Measurements from ENCODE around the gene DNAJB6.

Gene DNAJB6

DNA sequence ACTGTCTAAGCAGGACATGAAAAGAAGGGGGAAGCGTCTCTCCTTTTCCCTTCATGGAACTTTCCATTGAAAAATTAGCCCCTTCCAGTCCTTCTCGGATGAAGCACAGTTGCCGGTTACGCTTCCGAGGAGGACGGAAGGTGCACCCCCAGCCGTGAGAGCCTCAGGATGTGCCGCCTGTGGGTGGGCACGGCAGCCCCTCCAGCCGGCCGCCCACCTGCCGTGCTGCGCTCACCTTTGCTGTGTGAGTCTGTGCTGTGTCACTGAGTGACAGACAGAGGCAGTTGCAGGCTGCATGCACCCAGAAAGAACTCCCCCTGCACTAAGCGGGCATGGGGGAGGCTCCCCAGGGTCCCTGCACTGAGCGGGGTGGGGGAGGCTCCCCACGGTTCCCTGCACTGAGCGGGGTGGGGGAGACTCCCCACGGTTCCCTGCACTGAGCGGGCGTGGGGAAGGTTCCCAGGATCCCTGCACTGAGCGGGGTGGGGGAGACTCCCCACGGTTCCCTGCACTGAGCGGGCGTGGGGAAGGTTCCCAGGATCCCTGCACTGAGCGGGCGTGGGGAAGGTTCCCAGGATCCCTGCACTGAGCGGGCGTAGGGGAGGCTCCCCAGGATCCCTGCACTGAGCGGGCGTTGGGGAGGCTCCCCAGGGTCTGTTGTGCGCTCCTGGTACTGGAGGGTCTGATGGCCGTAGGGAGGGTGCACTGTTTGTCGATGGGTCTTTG, 74.2 kb downstream of the DNAJB6 start:
- H3K4me3 ChIP-seq (ENCODE audit: low read length), result no peak overlapping the region
- TF ChIP-seq ZNF274 (IDR thresholded peaks at IDR 0.05; ENCODE audit: low read depth, low read length), result no peak

DNA sequence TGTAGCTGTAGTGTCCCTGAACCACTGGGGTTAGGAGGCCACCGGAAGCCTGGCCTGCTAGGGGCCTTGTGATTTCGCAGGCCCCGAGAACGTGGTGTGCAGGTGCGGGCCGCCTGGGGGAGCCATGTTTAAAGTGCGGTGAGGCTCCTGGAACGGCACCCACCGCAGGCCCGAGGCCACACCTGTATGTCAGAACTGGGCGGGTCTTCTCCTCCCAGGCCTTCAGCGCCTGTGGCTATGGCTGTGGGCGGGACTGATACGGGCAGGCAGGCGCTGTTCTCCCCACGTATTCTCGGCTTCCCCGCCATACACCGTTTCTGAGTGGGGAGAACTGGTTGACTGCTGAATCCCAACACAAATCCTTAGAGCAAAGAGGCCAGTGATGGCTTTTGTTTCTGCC, 74.8 kb downstream of the DNAJB6 start:
- H3K4me3 ChIP-seq (ENCODE audit: low read length), result no peak overlapping the region
- no peak for TF ChIP-seq ZNF274 (IDR thresholded peaks at IDR 0.05; ENCODE audit: low read depth, low read length)

DNA sequence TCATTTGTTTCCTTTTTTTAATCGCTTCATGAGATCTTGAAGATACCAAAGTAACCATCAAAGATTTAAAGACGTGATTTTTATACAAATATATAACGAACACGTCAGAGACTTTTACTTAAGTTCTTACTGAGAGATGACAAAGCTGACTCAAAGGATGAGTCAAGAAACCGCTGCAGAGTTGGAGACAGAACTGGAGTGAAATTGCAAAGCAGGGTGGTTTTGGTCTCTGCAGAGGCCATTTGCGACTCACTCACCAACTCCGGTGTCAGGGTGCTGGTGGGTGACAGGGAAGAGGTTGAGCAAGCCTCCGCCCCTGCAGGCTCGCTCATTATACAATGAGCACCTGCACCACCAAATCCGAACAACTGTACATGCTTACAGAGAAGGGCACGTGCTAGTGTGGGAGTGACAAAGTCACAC, 75.2 kb downstream of the DNAJB6 start:
- no peak for TF ChIP-seq ZNF274 (IDR thresholded peaks at IDR 0.05; ENCODE audit: low read depth, low read length)
- H3K4me3 ChIP-seq (ENCODE audit: low read length), result no peak overlapping the region

DNA sequence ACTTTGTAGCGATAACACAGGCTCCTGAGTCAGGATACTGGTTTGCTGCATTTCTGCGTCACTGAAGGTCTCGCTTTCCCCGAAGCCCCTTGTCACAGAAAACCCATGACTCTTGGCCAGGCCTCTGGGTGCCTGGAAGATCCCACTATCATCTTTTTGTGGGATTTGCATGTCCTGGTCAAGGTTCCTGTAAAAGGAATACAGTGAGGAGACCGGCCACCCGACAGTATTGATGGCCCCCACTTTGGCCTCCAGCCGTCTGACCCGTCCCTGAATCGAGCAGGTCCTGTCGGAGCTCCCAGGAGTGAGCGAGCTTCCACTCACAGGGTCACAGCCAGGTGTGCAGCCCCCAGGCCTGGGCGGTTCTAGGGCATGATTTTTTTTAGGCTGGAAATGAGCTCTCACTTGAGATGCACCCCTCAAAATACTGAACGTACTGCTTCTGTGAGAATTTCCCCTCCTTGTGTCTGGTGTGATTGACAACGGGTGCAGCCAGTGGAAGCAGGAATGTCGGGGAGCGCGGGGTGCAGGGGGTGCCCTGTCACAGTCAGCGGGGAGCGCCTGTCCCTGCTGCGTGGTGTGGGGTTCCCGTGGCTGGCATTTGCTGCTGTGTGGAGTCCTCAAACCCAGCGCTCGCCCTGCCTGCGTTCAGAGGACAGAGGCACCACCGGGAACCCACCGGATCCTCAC, 75.8 kb downstream of the DNAJB6 start:
- H3K4me3 ChIP-seq (ENCODE audit: low read length), result no peak overlapping the region
- no peak for TF ChIP-seq ZNF274 (IDR thresholded peaks at IDR 0.05; ENCODE audit: low read depth, low read length)

DNA sequence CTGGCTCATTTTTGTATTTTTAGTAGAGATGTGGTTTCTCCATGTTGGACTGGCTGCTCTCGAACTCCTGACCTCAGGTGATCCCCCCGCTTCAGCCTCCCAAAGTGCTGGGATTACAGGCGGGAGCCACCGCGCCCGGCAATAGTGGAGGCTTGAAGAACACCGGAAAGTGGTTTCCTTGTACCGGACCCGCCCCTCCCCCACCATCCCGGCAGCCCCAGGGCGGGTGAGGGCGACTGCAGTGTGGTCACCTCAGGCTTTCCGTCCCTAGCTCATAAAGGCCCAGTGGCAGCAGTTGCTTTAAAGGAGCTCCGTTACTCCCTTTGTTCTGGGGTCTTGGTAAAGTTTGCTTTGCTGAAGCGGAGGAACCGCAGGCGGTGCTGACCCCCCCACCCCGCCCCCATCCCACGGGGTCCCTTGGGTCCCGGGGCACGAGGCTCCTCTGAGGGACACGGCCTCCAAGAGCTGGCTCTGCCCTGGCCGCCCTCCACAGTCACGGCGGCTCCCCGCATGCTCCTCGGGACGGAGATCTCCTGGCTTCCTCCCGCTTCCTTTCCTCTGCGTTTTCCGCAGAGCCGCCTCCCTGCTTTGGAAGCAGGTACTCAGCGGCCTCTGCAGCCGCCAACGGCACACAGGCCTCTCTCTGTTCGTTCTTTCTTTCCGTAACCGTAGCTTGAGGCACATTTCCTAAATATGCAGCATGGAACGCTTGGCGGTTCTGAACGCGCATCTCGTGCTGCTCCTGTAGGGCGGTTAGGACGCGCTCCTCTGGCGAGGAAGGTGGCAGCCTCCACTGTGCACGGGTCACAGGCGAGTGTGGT, 77.3 kb downstream of the DNAJB6 start:
- TF ChIP-seq ZNF274 (IDR thresholded peaks at IDR 0.05; ENCODE audit: low read depth, low read length), result no peak
- H3K4me3 ChIP-seq (ENCODE audit: low read length), result no peak overlapping the region

DNA sequence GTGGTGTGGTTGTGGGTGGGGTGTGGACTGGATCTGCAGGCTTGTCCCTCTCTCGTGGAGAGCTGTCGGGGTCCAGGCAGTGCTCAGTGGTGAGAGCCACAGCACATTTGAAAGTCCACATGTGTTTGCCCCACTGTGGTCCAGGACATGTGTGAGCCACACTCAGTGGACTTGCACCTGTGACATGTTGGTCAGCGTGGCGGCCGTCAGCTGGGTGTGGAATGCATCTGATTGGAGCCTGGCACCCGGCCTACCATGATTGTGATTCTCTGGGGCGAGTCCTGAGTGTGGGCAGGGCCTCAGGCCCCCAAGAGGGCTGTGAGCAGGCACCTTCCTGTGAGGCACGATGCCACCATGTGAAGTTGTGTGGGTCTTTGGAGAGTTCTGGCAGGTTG, 77.9 kb downstream of the DNAJB6 start:
- H3K4me3 ChIP-seq (ENCODE audit: low read length), result no peak overlapping the region
- no peak for TF ChIP-seq ZNF274 (IDR thresholded peaks at IDR 0.05; ENCODE audit: low read depth, low read length)

DNA sequence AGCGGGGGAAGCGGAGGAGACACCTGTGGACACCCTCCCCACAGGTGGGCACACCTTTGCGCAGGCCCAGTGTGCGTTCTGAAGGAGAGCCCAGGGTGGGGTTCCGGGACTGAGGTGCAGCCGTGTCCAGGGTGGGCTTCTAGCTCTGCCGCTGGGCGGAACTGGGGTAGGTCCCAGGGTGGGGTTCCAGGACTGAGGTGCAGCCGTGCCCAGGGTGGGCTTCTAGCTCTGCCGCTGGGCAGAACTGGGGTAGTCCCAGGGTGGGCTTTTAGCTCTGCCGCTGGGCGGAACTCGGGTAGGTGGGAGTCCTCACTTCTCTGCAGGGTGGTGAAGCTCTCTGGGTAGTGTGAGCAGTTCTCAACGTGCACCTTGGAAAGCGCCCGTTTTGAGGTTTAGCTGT, 78.7 kb downstream of the DNAJB6 start:
- TF ChIP-seq ZNF274 (IDR thresholded peaks at IDR 0.05; ENCODE audit: low read depth, low read length), result no peak
- H3K4me3 ChIP-seq (ENCODE audit: low read length), result no peak overlapping the region

DNA sequence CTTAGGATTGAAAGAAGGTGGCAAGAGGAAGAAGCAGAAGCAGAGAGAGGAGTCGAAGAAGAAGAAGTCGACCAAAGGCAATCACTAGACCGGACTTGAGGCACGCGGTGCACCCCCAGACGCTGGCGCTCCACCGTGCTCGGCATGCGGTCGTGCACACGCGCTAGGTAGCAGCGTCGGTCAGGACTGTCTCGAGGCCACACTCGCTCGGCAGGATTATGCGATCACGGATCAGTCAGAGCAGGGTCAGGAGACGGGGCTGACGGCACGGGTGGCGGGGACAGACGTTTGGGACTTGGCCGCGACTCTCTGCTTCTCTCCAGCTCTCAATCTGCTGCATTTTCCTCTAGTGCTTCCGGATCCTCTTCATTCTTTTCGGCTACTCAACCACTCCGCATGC, 79.2 kb downstream of the DNAJB6 start:
- H3K4me3 ChIP-seq (ENCODE audit: low read length), result no peak overlapping the region
- TF ChIP-seq ZNF274 (IDR thresholded peaks at IDR 0.05; ENCODE audit: low read depth, low read length), result no peak

DNA sequence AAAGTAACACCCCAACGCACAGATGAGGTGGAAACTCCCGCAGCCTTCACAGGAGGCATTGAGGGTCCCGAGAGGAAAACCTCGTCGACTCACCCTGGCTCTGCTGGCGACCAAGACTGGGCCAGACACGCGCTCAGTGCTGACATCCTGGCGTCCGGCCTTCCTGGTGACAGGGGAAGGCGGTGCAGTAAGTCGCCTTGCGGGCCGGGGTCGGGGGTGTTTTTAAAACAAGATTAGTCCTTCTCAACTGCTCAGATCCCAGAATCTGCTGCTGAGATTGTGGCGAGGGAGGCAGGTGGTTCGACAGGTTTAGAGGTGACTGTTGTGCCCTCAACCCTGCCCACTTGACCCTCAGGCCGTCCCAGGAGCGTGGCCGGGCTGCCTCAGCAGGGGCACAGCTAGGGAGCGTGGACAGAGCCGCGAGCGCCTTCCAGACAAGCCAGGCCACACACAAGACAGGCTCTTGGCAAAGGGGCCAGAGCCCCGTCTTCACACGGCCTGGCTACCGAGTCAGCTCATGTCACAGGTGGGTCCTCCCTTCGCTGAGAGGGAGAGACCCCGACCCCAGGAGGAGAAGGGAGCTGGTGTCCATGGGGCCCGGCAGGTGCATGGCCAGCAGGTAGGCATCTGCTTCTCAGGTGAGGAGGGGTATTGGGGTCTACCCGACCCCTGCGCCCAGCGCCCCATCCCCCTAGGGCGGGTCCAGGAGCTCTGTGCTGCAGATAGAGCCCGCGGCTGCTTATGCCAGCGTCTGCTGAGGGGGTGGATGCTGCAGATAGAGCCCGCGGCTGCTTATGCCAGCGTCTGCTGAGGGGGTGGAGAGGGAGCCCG, 81.6 kb downstream of the DNAJB6 start:
- H3K4me3 ChIP-seq (ENCODE audit: low read length), result no peak overlapping the region
- TF ChIP-seq ZNF274 (IDR thresholded peaks at IDR 0.05; ENCODE audit: low read depth, low read length), result no peak

DNA sequence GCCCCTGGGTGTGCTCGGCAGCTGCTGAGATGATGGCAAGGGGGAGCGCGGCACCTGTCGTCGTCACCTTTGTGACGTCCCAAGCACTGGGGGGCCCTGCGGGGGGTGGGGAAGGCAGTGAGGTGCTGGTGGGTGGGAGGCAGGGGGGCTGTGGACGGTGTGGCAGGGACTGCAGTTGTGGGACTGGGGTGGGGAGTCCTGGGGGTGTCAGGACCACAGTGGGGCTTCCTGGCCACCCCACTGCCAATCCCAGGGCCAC, 82.2 kb downstream of the DNAJB6 start:
- no peak overlapping the region for H3K4me3 ChIP-seq (ENCODE audit: low read length)
- no peak for TF ChIP-seq ZNF274 (IDR thresholded peaks at IDR 0.05; ENCODE audit: low read depth, low read length)

DNA sequence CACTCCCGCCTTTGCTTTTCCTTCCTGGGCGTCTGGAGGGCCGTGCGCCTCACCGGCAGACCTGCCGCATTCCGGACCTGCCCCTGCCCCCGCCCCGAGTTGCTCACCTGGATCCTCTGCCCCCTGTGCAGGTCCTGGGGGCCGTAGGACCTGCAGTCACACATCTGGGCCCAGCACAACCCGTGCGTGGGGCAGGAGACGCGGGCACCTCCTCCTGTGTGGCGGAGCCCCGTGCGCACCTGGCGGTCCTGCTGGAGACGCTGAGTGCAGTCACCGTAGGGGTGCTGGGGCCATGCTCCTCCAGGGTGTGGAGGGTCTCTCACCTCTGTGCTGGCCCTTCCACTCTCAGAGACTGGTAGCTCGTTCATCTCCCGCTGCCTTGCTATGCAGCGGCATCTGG, 85.5 kb downstream of the DNAJB6 start:
- H3K4me3 ChIP-seq (ENCODE audit: low read length), result no peak overlapping the region
- TF ChIP-seq ZNF274 (IDR thresholded peaks at IDR 0.05; ENCODE audit: low read depth, low read length), result no peak

DNA sequence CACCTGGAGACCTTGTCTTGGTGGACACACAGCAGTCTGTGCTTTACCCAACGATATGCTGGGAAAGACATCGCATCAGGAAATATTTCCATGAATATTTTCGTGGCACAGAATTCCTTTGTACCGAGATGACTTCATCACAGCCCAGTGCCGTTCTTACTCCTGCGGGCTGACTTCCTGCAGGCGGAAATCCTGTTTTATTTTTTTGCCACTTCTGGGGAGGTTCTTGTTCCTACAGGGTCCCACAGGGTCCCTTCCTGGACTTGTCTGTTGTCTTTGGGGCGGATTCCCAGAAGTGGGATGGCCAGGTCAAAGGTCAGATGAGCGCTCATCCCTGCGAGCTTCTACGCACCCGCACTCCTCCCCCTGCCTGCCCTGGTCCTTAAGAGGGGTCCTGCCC, 86.5 kb downstream of the DNAJB6 start:
- no peak for TF ChIP-seq ZNF274 (IDR thresholded peaks at IDR 0.05; ENCODE audit: low read depth, low read length)

DNA sequence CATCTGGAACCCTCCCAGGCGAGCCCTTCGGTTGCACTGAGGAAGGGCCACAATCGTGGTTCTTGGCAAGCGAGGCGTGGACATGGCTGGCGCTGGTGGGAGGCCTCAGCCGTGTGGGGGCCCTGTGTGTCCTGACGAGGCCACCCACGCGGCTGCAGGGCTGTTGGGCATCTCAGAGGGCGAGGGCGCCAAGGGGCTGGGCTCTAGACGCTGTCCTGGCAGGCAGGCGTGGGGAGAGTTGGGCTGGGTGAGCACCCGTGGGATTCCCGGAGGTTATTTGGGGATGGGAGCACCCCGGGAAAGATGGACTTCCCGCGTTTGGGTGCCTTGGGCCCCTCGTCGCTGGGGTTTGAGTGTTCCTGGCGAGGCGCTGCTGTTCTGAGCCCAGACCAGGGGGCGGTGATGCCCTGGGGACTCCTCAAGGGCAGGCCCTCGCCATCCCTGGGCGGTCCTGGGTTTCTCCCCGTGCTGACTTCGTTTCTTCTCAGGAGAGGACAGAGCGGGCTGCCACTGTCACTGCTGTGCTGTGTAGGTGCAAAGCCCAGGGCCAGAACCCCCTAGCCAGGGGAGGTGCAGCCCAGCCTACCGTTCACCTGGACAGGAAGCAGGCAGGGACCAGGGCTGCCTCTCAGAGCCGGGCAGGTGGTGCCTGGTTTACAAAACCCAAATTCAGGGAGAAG, 87.2 kb downstream of the DNAJB6 start:
- no peak overlapping the region for H3K4me3 ChIP-seq (ENCODE audit: low read length)
- no peak for TF ChIP-seq ZNF274 (IDR thresholded peaks at IDR 0.05; ENCODE audit: low read depth, low read length)

More for the DNA sequence above, 86.5 kb downstream of the DNAJB6 start:
- H3K4me3 ChIP-seq (ENCODE audit: low read length), result no peak overlapping the region
